Lower lobe of right lung (tissue), 2 donors: Measurements from ENCODE around the gene RAB9A. TPM values are rescaled to one million over a fixed set of nuclear protein-coding genes. Genes with fewer than 3 reads are reported as not detected.

Experiments used
- ATAC-seq, 2 donors: fragments of 200-7000 bp; cut with Tn5 transposase; one replicate each; pipeline ENCODE4 v1.9.1; 2020 to 2022; ENCODE audit warnings: mild to moderate bottlenecking in 2 of 2, moderate library complexity in 2 of 2
- DNase-seq: peaks from one replicate; pipeline ENCODE4 v3.0.0-alpha.2; 2020
- H3K27ac ChIP-seq: fragments of 200-600 bp; one replicate; pipeline ENCODE4 v1.8.0; 2022
- H3K27me3 ChIP-seq: fragments of 200-600 bp; one replicate; pipeline ENCODE4 v1.8.0; 2022; ENCODE audit warnings: low read depth
- H3K36me3 ChIP-seq: fragments of 200-600 bp; one replicate; pipeline ENCODE4 v1.8.0; 2022; ENCODE audit warnings: mild to moderate bottlenecking
- H3K4me1 ChIP-seq: fragments of 200-600 bp; one replicate; pipeline ENCODE4 v1.8.0; 2022
- H3K4me3 ChIP-seq: fragments of 200-600 bp; one replicate; pipeline ENCODE4 v1.8.0; 2022; ENCODE audit warnings: mild to moderate bottlenecking
- H3K9me3 ChIP-seq: fragments of 200-600 bp; one replicate; pipeline ENCODE4 v1.8.0; 2022
- CTCF ChIP-seq: fragments of 200-600 bp; IDR thresholded peaks from one replicate; pipeline ENCODE4 v1.8.0; 2022; ENCODE audit warnings: antibody characterized with exemption, mild to moderate bottlenecking
- intact Hi-C: fragments of 100-400 bp; cut with DNase I; formaldehyde crosslinking; loops from one replicate; pipeline ENCODE4 v1.11.0; 2022
- total RNA-seq: library from RNA; stranded (reverse); fragmentation: NEBNext Ultra II Directional; extraction: Animal tissue kit (Norgen Biotek cat#: 25700); gene quantifications from one replicate; pipeline ENCODE4 v1.2.1, GENCODE V29; 2021
- donor health status: DM: no; HTN: yes; CAD: no; lungs with severe emphysema.

Gene RAB9A
- total RNA-seq, 1 donor from 2014 or later: 32.8 TPM

- H3K36me3 ChIP-seq: no peaks in the 10 kb centered on the region
- no peak overlapping the region for H3K4me3 ChIP-seq
- intact Hi-C loops: no loop called here
- no peaks in the 10 kb centered on the region for H3K9me3 ChIP-seq
- no peak overlapping the region for H3K27ac ChIP-seq
- TF ChIP-seq CTCF: no peak
- DNase-seq: no peak
- H3K4me1 ChIP-seq: peaks cover 19% of the 10 kb centered on the region
- no peaks in the 10 kb centered on the region for H3K27me3 ChIP-seq
- ATAC-seq: no peak
These were observed 3.0 kb downstream of the RAB9A start for GRCh38 chrX:13691841-13692371.

- Histone ChIP-seq H3K27ac (no peak overlapping the region), H3K9me3 (no peaks in the 10 kb centered on the region), H3K4me1 (peaks cover 22% of the 10 kb centered on the region), H3K36me3 (no peaks in the 10 kb centered on the region), H3K27me3 (no peaks in the 10 kb centered on the region), H3K4me3 (no peak overlapping the region)
- intact Hi-C loops: no loop called here
- ATAC-seq: no peak
- TF ChIP-seq CTCF: no peak
- DNase-seq: no peak
These were observed 3.9 kb downstream of the RAB9A start for GRCh38 chrX:13692771-13693231.

- Histone ChIP-seq H3K27ac (no peak overlapping the region), H3K9me3 (no peaks in the 10 kb centered on the region), H3K36me3 (no peaks in the 10 kb centered on the region), H3K4me3 (no peak overlapping the region), H3K27me3 (no peaks in the 10 kb centered on the region), H3K4me1 (peaks cover 29% of the 10 kb centered on the region)
- intact Hi-C loops: no loop called here
- ATAC-seq (peak in 1 of 2 donors; percentile 13), DNase-seq (no peak)
- no peak for TF ChIP-seq CTCF
These were observed 4.5 kb downstream of the RAB9A start for GRCh38 chrX:13693341-13693961.

- TF ChIP-seq CTCF: no peak
These were observed 5.4 kb downstream of the RAB9A start for GRCh38 chrX:13694359-13694758.

DNA sequence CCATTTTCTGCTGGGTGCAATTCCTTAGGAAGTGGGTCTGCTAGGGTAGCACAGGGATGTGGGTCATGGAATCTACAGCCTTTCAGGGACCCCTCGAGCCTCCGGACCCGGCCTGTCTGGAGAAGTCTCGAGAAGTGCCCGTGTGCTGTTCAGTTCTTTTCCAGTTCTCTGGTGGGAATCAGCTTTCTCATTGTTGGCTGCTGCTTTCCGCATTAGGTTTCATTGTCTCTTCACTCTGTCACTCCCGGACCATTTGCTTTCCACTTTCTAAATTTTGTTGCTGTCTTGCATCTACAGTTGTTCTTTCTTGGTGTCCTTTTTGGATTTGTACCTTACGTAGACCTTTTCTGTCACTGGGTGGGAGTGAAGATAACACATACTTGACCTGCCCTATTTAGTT, 6.1 kb downstream of the RAB9A start:
- no peaks in the 10 kb centered on the region for H3K36me3 ChIP-seq
- intact Hi-C loops: no loop called here
- peaks cover 44% of the 10 kb centered on the region for H3K4me1 ChIP-seq
- ATAC-seq (no peak), DNase-seq (no peak)
- H3K9me3 ChIP-seq: no peaks in the 10 kb centered on the region
- no peak overlapping the region for H3K4me3 ChIP-seq
- TF ChIP-seq CTCF: no peak
- H3K27me3 ChIP-seq: no peaks in the 10 kb centered on the region
- no peak overlapping the region for H3K27ac ChIP-seq

More at GRCh38 chrX:13694359-13694758, 5.4 kb downstream of the RAB9A start:
- H3K36me3 ChIP-seq: no peaks in the 10 kb centered on the region
- H3K27ac ChIP-seq: no peak overlapping the region
- DNase-seq (no peak), ATAC-seq (no peak)
- H3K4me1 ChIP-seq: peaks cover 38% of the 10 kb centered on the region
- H3K4me3 ChIP-seq: no peak overlapping the region
- intact Hi-C loops: no loop called here
- no peaks in the 10 kb centered on the region for H3K9me3 ChIP-seq
- H3K27me3 ChIP-seq: no peaks in the 10 kb centered on the region
